ENCODE measurements around the gene ARCN1.

GRCh38 chr11:118650366-118650765 lies 78.2 kb downstream of the ARCN1 start:
- TF ChIP-seq, protein P1, sequence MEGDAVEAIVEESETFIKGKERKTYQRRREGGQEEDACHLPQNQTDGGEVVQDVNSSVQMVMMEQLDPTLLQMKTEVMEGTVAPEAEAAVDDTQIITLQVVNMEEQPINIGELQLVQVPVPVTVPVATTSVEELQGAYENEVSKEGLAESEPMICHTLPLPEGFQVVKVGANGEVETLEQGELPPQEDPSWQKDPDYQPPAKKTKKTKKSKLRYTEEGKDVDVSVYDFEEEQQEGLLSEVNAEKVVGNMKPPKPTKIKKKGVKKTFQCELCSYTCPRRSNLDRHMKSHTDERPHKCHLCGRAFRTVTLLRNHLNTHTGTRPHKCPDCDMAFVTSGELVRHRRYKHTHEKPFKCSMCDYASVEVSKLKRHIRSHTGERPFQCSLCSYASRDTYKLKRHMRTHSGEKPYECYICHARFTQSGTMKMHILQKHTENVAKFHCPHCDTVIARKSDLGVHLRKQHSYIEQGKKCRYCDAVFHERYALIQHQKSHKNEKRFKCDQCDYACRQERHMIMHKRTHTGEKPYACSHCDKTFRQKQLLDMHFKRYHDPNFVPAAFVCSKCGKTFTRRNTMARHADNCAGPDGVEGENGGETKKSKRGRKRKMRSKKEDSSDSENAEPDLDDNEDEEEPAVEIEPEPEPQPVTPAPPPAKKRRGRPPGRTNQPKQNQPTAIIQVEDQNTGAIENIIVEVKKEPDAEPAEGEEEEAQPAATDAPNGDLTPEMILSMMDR (IDR thresholded peaks at IDR 0.05) = no peak
- TF ChIP-seq EZH2 (IDR thresholded peaks at IDR 0.05) = no peak
- TF ChIP-seq EZH2phosphoT487 (IDR thresholded peaks at IDR 0.05) = no peak
